ENCODE results near the gene ZMAT3. TPM values are rescaled to one million over a fixed set of nuclear protein-coding genes. Genes with fewer than 3 reads are reported as not detected.

Gene ZMAT3
- total and polyA plus RNA-seq, 2 of the 8 experiments (the other 6 are each of a cell fraction or from before 2014, with no cell fraction given) = 5.0 to 9.2 TPM

DNA sequence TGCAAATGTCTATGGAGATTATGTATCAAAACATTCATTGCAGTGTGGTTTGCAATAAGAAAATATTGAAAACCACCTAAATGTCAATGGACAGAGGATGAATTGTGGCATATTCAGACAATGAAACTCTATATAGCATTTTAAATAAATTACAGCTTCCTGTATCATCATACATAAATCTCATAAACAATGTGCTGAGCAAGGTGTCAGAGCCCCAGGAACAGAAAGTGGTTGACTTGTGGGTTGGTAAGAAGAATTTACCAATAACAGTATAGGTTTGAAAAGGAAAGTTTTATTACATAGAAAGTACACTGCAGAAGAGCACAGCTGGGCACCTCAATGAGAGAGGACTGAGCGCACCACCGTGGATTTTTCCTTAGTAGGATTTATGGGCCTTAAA lies 75.2 kb downstream of the ZMAT3 start (continued):
- TF ChIP-seq JUN (IDR thresholded peaks at IDR 0.05; ENCODE audit: low read depth, low read length) = no peak
- no peak for TF ChIP-seq BACH1 (IDR thresholded peaks at IDR 0.05; ENCODE audit: low read length)
- TF ChIP-seq, protein P1, sequence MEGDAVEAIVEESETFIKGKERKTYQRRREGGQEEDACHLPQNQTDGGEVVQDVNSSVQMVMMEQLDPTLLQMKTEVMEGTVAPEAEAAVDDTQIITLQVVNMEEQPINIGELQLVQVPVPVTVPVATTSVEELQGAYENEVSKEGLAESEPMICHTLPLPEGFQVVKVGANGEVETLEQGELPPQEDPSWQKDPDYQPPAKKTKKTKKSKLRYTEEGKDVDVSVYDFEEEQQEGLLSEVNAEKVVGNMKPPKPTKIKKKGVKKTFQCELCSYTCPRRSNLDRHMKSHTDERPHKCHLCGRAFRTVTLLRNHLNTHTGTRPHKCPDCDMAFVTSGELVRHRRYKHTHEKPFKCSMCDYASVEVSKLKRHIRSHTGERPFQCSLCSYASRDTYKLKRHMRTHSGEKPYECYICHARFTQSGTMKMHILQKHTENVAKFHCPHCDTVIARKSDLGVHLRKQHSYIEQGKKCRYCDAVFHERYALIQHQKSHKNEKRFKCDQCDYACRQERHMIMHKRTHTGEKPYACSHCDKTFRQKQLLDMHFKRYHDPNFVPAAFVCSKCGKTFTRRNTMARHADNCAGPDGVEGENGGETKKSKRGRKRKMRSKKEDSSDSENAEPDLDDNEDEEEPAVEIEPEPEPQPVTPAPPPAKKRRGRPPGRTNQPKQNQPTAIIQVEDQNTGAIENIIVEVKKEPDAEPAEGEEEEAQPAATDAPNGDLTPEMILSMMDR (IDR thresholded peaks at IDR 0.05; ENCODE audit: control extremely low read depth in 1 of 3, insufficient read depth in 1 of 3, low read depth in 1 of 3, low read length in 3 of 3) = no peak
- TF ChIP-seq TCF12 (IDR thresholded peaks at IDR 0.05; ENCODE audit: low read depth, low read length) = no peak
- TF ChIP-seq RAD21 (IDR thresholded peaks at IDR 0.05 in 1 of 2, conservative IDR thresholded peaks at IDR 0.05 in 1 of 2; ENCODE audit: low read depth in 2 of 2, low read length in 2 of 2) = no peak
- no peak for TF ChIP-seq POLR2AphosphoS5 (IDR thresholded peaks at IDR 0.05; ENCODE audit: low read depth, low read length)
- TF ChIP-seq POU5F1 (IDR thresholded peaks at IDR 0.05; ENCODE audit: low read depth, low read length) = no peak
- no peak for TF ChIP-seq ZNF274 (IDR thresholded peaks at IDR 0.05; ENCODE audit: borderline replicate concordance, extremely low read depth, low read length)
